ENCODE data around the gene HBB.
"Not testable (repeated sequence)": the region's sequence is repeated elsewhere in the genome, so short reads cannot be mapped to it uniquely, and the experiment has no call there.

The HBB gene

DNA sequence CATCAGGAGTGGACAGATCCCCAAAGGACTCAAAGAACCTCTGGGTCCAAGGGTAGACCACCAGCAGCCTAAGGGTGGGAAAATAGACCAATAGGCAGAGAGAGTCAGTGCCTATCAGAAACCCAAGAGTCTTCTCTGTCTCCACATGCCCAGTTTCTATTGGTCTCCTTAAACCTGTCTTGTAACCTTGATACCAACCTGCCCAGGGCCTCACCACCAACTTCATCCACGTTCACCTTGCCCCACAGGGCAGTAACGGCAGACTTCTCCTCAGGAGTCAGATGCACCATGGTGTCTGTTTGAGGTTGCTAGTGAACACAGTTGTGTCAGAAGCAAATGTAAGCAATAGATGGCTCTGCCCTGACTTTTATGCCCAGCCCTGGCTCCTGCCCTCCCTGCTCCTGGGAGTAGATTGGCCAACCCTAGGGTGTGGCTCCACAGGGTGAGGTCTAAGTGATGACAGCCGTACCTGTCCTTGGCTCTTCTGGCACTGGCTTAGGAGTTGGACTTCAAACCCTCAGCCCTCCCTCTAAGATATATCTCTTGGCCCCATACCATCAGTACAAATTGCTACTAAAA is at the start of gene HBB:
TSS of gene HBB (minus strand) at position 340 of the 579 bp plus-strand sequence. CDS start at position 290, 50 bp downstream.
- DNase-seq = no peak

- no peak for DNase-seq
Measured at GRCh38 chr11:5275369-5276110, 48.7 kb upstream of the HBB start.

- no peak for DNase-seq
Measured at GRCh38 chr11:5274395-5274794, 47.5 kb upstream of the HBB start.

DNA sequence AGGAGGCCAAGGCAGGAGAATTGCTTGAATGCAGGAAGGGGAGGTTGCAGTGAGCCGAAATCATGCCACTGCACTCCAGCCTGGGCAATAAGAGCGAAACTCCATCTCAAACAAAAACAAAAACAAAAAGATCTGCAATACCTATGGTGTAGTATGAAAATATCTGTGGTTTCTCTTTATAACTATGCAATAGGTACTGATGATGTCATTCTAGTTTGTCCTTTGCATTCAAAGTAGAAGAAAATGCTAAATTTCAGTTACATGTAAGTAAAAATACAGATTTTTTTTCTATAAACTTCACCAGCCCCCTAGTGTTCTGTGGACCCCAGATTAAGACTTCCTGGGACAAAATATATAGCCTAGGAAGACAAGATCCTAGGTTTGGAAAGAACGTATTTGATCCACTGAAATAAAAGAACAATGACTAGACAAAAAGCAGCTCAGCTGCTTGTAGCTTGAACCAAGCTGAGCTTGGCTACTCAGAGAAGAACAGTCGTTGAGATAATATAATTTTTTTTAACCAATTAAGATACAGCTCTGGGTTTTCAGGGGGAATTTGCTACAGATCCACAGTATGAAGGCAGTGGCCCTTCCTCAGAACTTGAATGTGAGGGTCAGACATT is 45.6 kb upstream of the HBB start:
- DNase-seq = no peak

- no peak for DNase-seq
Measured at GRCh38 chr11:5269715-5270147, 42.9 kb upstream of the HBB start, which contains the start of gene HBE1. Gene HBE1 (minus strand): TSS chr11:5269945. CDS start chr11:5269890, 55 bp downstream.

DNA sequence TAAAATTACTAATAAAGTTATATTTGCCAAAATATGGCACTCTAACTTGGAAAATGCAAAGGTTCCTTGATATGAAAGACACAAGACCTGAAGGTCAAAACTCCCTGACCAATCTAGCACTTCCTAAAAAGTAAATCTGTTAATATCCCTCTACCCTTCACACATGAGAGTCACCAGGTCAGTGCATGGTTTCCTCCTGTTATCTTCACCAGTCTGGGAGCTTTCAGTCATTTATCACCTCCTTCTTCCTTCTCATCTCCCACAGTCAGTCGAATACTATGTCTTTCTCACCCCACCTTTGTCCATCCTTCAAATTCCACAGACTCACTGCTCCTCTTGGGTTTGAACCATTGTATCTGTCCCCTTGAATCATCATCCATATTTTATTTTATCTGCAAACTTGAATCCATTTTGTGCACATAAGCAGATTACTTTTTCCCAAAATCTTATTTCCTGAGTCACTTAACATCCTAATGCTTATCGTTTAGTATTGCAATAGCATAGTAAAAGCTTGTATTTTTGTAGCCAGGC is 40.2 kb upstream of the HBB start:
- DNase-seq = no peak

DNA sequence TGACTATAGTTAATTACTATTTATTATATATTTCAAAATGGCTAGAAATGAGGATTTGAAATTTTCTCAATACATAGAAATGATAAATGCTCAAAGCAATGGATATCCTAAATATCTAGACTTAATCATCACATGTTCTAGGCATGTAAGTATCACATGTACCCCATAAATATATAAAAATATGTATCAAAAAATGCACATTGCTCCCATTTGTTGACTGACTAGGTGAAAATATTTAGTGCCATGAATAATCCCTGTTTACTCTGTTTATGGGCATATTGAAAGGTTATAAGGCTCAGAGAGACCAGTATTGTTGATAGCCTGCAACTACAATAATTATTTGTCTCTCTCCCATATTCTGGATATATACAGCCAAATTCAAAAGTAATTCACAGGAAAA is 39.7 kb upstream of the HBB start:
- DNase-seq = no peak

- no peak for DNase-seq
Measured at GRCh38 chr11:5265832-5266231, 39.0 kb upstream of the HBB start.

- no peak for DNase-seq
Measured at GRCh38 chr11:5258543-5259262, 31.8 kb upstream of the HBB start.

DNA sequence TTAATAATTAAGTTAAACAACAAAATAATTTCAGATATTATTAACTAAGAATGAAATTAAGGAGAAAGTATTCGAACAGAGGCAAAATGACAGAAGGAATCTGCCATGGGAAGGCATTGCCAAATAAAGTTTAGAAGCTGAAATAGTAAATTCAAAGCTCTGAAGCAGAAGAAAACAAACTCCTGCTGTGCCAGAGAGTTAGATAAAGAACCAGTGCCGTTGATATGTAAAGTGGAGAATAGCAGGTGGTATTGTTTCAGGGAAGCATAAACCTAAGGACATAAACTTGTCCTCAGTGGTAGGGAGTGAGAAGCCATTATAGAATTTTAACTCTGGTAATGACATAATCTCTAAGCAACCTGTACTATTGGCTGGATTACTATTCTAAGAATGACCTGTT is 30.4 kb upstream of the HBB start:
- DNase-seq = no peak

- DNase-seq = not testable (repeated sequence)
Measured at GRCh38 chr11:5254646-5255413, 28.0 kb upstream of the HBB start, which contains the start of gene HBG2. Gene HBG2 (minus strand): TSS chr11:5254781. CDS start chr11:5254728, 53 bp downstream.

GRCh38 chr11:5254023-5254422 is 27.2 kb upstream of the HBB start:
- not testable (repeated sequence) for DNase-seq

GRCh38 chr11:5253440-5253839 is 26.6 kb upstream of the HBB start:
- DNase-seq = not testable (repeated sequence)

GRCh38 chr11:5252919-5253265 is 26.0 kb upstream of the HBB start:
- DNase-seq = no peak

- no peak for DNase-seq
Measured at GRCh38 chr11:5252192-5252918, 25.5 kb upstream of the HBB start.

DNA sequence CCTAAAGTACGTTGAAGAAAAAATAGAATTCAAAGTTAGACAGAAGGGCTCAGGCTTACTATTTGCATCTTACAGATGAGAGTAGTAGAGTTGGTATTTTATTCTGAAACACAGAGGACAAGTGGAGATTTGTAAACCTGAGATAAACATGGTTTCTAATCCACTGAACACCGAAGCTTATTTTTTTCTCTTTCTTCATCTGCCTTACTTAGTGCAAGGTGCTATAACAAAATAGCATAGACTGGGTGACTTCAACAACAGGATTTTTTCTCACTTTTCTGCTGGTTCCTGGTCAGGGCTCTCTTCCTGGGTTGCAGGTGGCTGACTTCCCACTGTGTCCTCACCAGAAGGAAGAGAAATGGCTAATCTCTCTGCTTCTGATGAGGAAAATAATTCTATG is 24.9 kb upstream of the HBB start:
- DNase-seq = no peak

GRCh38 chr11:5250543-5251204 is 23.8 kb upstream of the HBB start:
- no peak for DNase-seq

DNA sequence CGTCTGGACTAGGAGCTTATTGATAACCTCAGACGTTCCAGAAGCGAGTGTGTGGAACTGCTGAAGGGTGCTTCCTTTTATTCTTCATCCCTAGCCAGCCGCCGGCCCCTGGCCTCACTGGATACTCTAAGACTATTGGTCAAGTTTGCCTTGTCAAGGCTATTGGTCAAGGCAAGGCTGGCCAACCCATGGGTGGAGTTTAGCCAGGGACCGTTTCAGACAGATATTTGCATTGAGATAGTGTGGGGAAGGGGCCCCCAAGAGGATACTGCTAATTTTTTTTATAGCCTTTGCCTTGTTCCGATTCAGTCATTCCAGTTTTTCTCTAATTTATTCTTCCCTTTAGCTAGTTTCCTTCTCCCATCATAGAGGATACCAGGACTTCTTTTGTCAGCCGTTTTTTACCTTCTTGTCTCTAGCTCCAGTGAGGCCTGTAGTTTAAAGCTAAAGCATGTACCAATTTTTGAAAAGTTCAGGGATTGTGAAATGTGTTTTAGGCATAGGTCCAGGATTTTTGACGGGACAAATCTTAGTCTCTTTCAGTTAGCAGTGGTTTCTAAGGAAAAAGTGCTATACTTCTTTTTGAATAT is 23.0 kb upstream of the HBB start, which contains the start of gene HBG1:
TSS of gene HBG1 (minus strand) at position 51 of the 590 bp plus-strand sequence. CDS start 53 bp downstream, outside the sequence.
- DNase-seq = not testable (repeated sequence)

- DNase-seq = not testable (repeated sequence)
Measured at GRCh38 chr11:5248498-5248897, 21.6 kb upstream of the HBB start.

DNA sequence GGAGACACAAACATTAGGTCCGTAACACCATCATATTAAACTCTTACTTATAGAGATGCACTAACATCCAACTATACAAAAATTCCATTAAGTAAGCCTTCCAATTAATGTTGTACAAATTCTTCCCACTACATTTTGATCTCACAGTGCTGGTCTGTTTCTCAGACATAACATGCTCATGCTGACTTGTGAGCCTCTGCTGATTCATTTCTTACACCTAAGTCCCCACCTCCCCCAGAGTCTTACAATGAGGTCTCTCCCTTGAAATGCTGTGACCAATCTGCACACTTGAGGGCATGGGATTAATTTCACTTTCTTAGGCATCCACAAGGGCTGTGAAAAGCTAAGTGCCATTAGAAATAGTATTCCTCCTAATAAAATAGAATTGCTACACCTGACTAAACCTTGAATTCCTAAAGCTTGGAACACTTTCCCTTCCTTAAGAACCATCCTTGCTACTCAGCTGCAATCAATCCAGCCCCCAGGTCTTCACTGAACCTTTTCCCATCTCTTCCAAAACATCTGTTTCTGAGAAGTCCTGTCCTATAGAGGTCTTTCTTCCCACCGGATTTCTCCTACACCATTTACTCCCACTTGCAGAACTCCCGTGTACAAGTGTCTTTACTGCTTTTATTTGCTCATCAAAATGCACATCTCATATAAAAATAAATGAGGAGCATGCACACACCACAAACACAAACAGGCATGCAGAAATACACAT is 20.8 kb upstream of the HBB start:
- DNase-seq = no peak
